Measurements from ENCODE around the gene RIPPLY3.

DNA sequence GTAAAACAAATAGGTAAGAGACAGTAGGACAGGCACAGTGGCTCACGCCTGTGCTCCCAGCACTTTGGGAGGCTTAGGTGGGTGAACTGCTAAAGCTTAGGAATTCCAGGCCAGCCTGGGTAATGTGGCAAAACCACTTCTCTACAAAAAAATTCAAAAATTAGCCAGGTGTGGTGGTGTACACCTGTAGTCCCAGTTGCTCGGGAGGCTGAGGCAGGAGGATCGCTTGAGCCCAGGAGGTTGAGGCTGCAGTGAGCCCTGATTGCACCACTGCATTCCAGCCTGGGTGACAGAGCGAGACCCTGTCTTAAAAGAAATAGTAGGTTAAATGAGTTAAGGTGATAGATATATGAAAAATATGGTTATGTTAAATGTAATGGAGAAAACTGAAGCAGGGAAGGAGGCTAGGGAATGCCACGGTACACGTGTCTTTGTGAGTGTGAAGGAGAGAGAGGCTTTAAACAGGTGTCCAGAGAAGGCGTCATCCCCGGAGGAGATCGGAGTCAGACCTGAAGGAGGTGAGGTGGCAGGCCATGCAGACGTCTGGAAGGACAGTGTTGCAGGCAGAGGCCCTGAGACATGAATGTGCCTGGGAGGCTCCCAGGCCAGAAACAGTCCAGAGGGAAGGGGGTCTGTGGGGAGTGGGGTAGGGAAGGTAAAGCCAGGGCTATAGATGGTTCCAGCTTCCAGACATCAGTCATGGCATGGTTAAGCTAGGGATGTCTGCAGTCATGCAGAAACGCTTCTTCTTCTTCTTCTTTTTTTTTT, 7.2 kb upstream of the RIPPLY3 start:
- TF ChIP-seq, protein P1, sequence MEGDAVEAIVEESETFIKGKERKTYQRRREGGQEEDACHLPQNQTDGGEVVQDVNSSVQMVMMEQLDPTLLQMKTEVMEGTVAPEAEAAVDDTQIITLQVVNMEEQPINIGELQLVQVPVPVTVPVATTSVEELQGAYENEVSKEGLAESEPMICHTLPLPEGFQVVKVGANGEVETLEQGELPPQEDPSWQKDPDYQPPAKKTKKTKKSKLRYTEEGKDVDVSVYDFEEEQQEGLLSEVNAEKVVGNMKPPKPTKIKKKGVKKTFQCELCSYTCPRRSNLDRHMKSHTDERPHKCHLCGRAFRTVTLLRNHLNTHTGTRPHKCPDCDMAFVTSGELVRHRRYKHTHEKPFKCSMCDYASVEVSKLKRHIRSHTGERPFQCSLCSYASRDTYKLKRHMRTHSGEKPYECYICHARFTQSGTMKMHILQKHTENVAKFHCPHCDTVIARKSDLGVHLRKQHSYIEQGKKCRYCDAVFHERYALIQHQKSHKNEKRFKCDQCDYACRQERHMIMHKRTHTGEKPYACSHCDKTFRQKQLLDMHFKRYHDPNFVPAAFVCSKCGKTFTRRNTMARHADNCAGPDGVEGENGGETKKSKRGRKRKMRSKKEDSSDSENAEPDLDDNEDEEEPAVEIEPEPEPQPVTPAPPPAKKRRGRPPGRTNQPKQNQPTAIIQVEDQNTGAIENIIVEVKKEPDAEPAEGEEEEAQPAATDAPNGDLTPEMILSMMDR (optimal IDR thresholded peaks at IDR 0.05 in 1 of 3, IDR thresholded peaks at IDR 0.05 in 1 of 3, conservative IDR thresholded peaks at IDR 0.05 in 1 of 3; ENCODE audit: extremely low read depth in 1 of 3, insufficient read depth in 2 of 3, low read length in 3 of 3) = no peak
- TF ChIP-seq EZH2 (IDR thresholded peaks at IDR 0.05; ENCODE audit: low read length) = no peak

Measured in keratinocyte (primary cell).